Lower lobe of right lung (tissue), 2 donors: ENCODE results near the gene SEMA4B. TPM values are rescaled to one million over a fixed set of nuclear protein-coding genes. Genes with fewer than 3 reads are reported as not detected.

Experiments
- ATAC-seq, 2 donors: fragments of 200-7000 bp; cut with Tn5 transposase; one replicate each; pipeline ENCODE4 v1.9.1; 2020 to 2022; ENCODE audit warnings: mild to moderate bottlenecking in 2 of 2, moderate library complexity in 2 of 2
- DNase-seq: peaks from one replicate; pipeline ENCODE4 v3.0.0-alpha.2; 2020
- H3K27ac ChIP-seq: fragments of 200-600 bp; one replicate; pipeline ENCODE4 v1.8.0; 2022
- H3K27me3 ChIP-seq: fragments of 200-600 bp; one replicate; pipeline ENCODE4 v1.8.0; 2022; ENCODE audit warnings: low read depth
- H3K36me3 ChIP-seq: fragments of 200-600 bp; one replicate; pipeline ENCODE4 v1.8.0; 2022; ENCODE audit warnings: mild to moderate bottlenecking
- H3K4me1 ChIP-seq: fragments of 200-600 bp; one replicate; pipeline ENCODE4 v1.8.0; 2022
- H3K4me3 ChIP-seq: fragments of 200-600 bp; one replicate; pipeline ENCODE4 v1.8.0; 2022; ENCODE audit warnings: mild to moderate bottlenecking
- H3K9me3 ChIP-seq: fragments of 200-600 bp; one replicate; pipeline ENCODE4 v1.8.0; 2022
- CTCF ChIP-seq: fragments of 200-600 bp; IDR thresholded peaks from one replicate; pipeline ENCODE4 v1.8.0; 2022; ENCODE audit warnings: antibody characterized with exemption, mild to moderate bottlenecking
- intact Hi-C: fragments of 100-400 bp; cut with DNase I; formaldehyde crosslinking; loops from one replicate; pipeline ENCODE4 v1.11.0; 2022
- total RNA-seq: library from RNA; stranded (reverse); fragmentation: NEBNext Ultra II Directional; extraction: Animal tissue kit (Norgen Biotek cat#: 25700); gene quantifications from one replicate; pipeline ENCODE4 v1.2.1, GENCODE V29; 2021
- donor health status: DM: no; HTN: yes; CAD: no; lungs with severe emphysema.

Gene SEMA4B
- total RNA-seq, 1 donor from 2014 or later: 48.1 TPM

DNA sequence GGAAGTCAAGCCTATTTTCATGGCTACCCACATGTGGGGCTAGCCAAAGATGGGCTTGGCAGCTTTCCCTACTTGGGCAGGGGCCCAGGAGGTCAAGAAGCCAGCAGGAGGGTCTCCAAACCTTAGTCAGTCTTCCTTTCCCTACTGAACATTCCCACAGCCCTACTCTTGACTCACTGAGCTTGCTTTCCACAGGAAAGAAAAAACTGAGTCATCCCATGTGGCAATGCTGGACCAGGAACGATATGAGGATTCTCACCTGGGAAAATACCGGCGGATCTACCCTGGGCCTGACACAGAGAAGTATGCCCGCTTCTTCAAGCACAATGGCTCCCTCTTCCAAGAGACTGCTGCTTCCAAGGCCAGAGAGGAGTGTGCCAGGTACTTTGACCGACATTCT, 60.7 kb downstream of the SEMA4B start:
- ATAC-seq: no peak
- H3K36me3 ChIP-seq: no peaks in the 10 kb centered on the region
- peaks cover 13% of the 10 kb centered on the region for H3K4me1 ChIP-seq
- no peaks in the 10 kb centered on the region for H3K27me3 ChIP-seq
- no peak overlapping the region for H3K27ac ChIP-seq
- intact Hi-C loops: no loop called here
- no peaks in the 10 kb centered on the region for H3K9me3 ChIP-seq
- TF ChIP-seq CTCF: no peak
- no peak overlapping the region for H3K4me3 ChIP-seq
- DNase-seq: no peak

- Histone ChIP-seq H3K27ac (no peak overlapping the region), H3K36me3 (peaks cover 3% of the 10 kb centered on the region), H3K4me1 (peaks cover 20% of the 10 kb centered on the region), H3K4me3 (no peak overlapping the region), H3K9me3 (no peaks in the 10 kb centered on the region), H3K27me3 (no peaks in the 10 kb centered on the region)
- ATAC-seq (no peak), DNase-seq (no peak)
- intact Hi-C loops: no loop called here
- no peak for TF ChIP-seq CTCF
Observed at GRCh38 chr15:90262426-90262825, 61.3 kb downstream of the SEMA4B start.

DNA sequence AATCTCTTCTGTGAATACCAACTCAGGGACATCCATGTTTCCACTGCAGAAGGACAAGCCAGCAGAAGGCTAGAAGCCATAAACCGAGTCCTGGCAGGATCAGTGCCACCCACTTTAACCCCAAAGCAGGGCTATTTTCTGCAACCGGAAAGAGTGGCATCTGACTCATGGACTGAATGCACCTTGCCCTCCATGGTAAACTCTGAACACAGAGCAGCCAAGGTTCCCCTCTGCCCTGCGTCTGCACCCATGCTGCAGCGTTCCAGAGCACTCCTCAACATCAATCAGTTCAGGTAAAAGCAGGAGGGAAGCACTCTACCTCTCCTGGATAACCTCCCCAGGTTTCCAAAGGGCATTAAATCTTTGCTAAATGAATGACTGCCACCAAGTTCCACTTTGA, 63.5 kb downstream of the SEMA4B start:
- Histone ChIP-seq H3K4me3 (peak overlapping the region; percentile 86), H3K27me3 (no peaks in the 10 kb centered on the region), H3K36me3 (peaks cover 23% of the 10 kb centered on the region), H3K4me1 (peaks cover 42% of the 10 kb centered on the region), H3K9me3 (no peaks in the 10 kb centered on the region), H3K27ac (peak overlapping the region; percentile 98)
- ATAC-seq (peak; percentile 15 to 27), DNase-seq (no peak)
- no peak for TF ChIP-seq CTCF
- intact Hi-C loops: no loop called here

DNA sequence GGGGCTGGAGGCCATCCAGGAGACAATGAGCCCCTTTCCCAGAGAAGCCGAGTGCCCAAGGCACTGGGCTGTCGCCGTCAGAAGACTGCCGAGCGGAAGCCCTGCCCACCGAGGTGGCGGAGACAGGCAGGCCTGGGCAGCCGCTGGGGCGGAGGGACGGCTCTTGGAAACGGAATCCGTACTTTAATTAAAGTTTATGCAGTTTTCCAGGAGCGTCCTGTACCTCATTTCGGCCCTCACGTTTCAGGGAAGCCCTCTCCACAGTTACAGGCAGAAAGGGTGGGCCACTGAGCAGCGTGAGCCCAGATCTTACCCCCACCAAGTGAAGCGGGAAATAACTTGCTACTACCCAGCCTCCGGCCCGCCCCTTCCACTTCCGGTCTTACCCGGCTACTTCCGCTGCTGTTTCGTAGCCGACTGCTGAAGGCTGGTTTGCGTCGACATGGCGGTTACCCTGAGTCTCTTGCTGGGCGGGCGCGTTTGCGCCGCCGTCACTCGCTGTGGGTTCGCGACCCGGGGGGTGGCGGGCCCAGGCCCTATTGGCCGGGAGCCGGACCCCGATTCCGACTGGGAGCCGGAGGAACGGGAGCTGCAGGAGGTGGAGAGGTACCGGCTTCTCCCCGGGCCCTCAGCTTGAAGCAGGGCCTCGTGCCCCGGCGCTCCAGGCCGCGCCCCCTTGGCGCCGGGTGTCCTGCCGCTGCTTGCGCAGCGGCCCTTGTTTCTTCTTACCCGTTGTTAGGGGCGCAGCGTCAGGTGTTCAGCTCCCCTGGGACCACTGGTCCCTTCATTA, 64.3 kb downstream of the SEMA4B start, which contains the start of gene NGRN:
NGRN (plus strand) TSS at position 402 of the 790 bp plus-strand sequence; CDS start at position 443, 41 bp downstream.
- TF ChIP-seq CTCF: no peak
- Histone ChIP-seq H3K4me1 (peaks cover 49% of the 10 kb centered on the region), H3K27me3 (no peaks in the 10 kb centered on the region), H3K27ac (peak within 1 kb of the TSS; percentile 98), H3K9me3 (no peaks in the 10 kb centered on the region), H3K4me3 (peak within 1 kb of the TSS; percentile 86), H3K36me3 (peaks cover 31% of the 10 kb centered on the region)
- intact Hi-C loops: no loop called here
- ATAC-seq (peak; percentile 95 to 98), DNase-seq (peak; percentile 96)

DNA sequence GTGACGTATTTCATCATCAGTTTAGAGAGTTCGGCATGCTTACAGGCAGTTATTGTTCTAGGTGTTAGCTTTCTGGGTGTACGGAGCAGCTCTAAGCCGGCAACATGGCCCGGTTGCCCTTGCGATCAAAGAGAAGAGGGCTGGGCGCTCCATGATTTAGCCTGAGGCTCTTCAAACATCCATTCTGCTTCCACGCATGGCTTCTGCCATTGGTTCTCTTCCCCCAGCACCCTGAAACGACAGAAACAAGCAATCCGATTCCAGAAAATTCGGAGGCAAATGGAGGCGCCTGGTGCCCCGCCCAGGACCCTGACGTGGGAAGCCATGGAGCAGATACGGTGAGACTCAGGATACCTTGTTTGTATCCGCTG, 64.9 kb downstream of the SEMA4B start:
- H3K27ac ChIP-seq: peak overlapping the region; percentile 98
- peaks cover 37% of the 10 kb centered on the region for H3K36me3 ChIP-seq
- peaks cover 49% of the 10 kb centered on the region for H3K4me1 ChIP-seq
- TF ChIP-seq CTCF: no peak
- H3K27me3 ChIP-seq: no peaks in the 10 kb centered on the region
- peak; percentile 43 to 58 for ATAC-seq
- peak overlapping the region; percentile 86 for H3K4me3 ChIP-seq
- H3K9me3 ChIP-seq: no peaks in the 10 kb centered on the region
- DNase-seq: no peak
- intact Hi-C loops: no loop called here
